ENCODE measurements around the gene LANCL3.
"Not testable (repeated sequence)": the region's sequence is repeated elsewhere in the genome, so short reads cannot be mapped to it uniquely, and the experiment has no call there.

Gene LANCL3

DNA sequence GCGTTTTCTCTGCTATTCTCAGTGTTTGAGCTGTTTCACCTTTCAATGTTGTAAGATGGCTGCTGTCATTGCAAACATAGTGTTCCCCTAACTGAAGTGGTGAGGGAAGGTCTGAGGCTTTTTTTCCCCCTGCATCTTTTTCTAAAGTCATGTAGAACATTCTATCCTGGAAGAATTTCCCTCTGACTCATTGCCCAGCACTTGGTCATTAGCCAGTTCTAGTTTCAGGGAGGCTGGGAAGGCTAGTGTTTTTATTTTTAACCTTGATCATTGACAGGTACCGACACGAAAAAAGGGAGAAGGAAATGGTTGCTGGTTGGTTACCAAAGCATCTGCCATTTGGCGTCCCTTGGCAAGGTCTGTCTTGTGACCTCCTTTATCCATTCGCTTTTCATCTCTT is 6.6 kb downstream of the LANCL3 start:
- TF ChIP-seq, protein P1, sequence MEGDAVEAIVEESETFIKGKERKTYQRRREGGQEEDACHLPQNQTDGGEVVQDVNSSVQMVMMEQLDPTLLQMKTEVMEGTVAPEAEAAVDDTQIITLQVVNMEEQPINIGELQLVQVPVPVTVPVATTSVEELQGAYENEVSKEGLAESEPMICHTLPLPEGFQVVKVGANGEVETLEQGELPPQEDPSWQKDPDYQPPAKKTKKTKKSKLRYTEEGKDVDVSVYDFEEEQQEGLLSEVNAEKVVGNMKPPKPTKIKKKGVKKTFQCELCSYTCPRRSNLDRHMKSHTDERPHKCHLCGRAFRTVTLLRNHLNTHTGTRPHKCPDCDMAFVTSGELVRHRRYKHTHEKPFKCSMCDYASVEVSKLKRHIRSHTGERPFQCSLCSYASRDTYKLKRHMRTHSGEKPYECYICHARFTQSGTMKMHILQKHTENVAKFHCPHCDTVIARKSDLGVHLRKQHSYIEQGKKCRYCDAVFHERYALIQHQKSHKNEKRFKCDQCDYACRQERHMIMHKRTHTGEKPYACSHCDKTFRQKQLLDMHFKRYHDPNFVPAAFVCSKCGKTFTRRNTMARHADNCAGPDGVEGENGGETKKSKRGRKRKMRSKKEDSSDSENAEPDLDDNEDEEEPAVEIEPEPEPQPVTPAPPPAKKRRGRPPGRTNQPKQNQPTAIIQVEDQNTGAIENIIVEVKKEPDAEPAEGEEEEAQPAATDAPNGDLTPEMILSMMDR (IDR thresholded peaks at IDR 0.05; ENCODE audit: poor library complexity, severe bottlenecking): no peak
- H3K27ac ChIP-seq (ENCODE audit: poor library complexity, severe bottlenecking): peak overlapping the region; percentile 25
- H3K9me3 ChIP-seq (ENCODE audit: severe bottlenecking): no peaks in the 10 kb centered on the region
- peak; percentile 62; the same call in 1 of the 3 replicates for ATAC-seq (ENCODE audit: low read depth)
- peaks cover 3% of the 10 kb centered on the region for H3K4me1 ChIP-seq (ENCODE audit: insufficient read depth, poor library complexity, severe bottlenecking)
- H3K4me3 ChIP-seq (ENCODE audit: severe bottlenecking): no peak overlapping the region
- DNase-seq (ENCODE audit: low spot score): no peak
- no peaks in the 10 kb centered on the region for H3K36me3 ChIP-seq (ENCODE audit: low read depth)
- no peaks in the 10 kb centered on the region for H3K27me3 ChIP-seq (ENCODE audit: insufficient read depth, poor library complexity, severe bottlenecking)

DNA sequence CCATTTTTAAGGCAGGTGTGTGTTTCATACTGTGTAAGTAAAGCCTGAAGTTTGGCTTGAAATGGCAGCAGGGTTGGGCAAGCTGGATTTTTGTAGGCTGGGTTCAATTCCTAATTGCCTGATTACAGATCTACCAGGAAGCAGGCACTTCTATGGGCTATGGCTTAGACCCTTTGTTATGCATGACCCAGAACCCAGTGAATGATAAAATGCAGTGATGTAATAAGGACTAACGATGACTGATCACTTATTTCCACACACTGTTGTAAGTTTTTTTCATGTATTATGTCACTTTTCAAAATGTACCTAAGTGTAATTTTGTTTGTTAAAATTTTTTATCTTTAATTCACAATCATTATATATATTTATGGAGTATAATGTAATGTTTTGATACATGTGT is 8.6 kb downstream of the LANCL3 start:
- Histone ChIP-seq H3K36me3 (ENCODE audit: low read depth) (no peaks in the 10 kb centered on the region), H3K9me3 (ENCODE audit: severe bottlenecking) (no peaks in the 10 kb centered on the region), H3K27ac (ENCODE audit: poor library complexity, severe bottlenecking) (no peak overlapping the region), H3K4me3 (ENCODE audit: severe bottlenecking) (no peak overlapping the region), H3K4me1 (ENCODE audit: insufficient read depth, poor library complexity, severe bottlenecking) (peaks cover 3% of the 10 kb centered on the region), H3K27me3 (ENCODE audit: insufficient read depth, poor library complexity, severe bottlenecking) (no peaks in the 10 kb centered on the region)
- ATAC-seq (ENCODE audit: low read depth): no peak
- DNase-seq (ENCODE audit: low spot score): no peak
- TF ChIP-seq, protein P1 (IDR thresholded peaks at IDR 0.05; ENCODE audit: poor library complexity, severe bottlenecking): no peak

DNA sequence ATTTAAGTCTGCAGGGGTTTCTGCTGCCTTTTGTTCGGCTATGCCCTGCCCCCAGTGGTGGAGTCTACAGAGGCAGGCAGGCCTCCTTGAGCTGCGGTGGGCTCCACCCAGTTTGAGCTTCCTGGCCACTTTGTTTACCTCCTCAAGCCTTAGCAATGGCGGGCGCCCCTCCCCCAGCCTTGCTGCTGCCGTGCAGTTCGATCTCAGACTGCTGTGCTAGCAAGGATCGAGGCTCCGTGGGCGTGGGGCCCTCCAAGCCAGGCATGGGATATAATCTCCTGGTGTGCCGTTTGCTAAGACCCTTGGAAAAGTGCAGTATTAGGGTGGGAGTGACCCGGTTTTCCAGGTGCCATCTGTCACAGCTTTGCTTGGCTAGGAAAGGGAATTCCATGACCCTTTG is 15.9 kb downstream of the LANCL3 start:
- DNase-seq (ENCODE audit: low spot score); H3K4me3 ChIP-seq (ENCODE audit: severe bottlenecking); H3K36me3 ChIP-seq (ENCODE audit: low read depth); H3K27ac ChIP-seq (ENCODE audit: poor library complexity, severe bottlenecking); H3K9me3 ChIP-seq (ENCODE audit: severe bottlenecking); H3K27me3 ChIP-seq (ENCODE audit: insufficient read depth, poor library complexity, severe bottlenecking); ATAC-seq (ENCODE audit: low read depth); H3K4me1 ChIP-seq (ENCODE audit: insufficient read depth, poor library complexity, severe bottlenecking): not testable (repeated sequence)

DNA sequence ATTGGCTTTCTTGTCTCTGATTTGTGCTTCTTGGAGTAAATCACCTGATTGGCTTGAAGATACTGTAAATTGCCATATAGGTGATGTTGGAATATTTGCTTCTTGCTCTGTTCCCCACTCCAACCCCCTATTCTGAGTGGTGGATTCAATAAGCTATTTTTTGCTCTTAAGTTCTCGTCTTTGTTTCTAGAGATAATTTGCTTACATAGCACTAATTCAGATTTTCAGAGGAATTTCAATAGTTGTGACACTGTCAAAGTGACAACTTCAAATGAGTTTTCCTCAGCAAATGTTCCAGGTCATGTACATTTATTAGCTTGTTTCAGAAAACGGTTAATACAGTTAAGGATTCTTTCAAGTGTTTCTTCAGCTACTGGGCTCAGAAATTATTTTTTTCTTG is 18.6 kb downstream of the LANCL3 start:
- no peak for DNase-seq (ENCODE audit: low spot score)
- TF ChIP-seq, protein P1 (IDR thresholded peaks at IDR 0.05; ENCODE audit: poor library complexity, severe bottlenecking): no peak
- Histone ChIP-seq H3K27ac (ENCODE audit: poor library complexity, severe bottlenecking) (no peak overlapping the region), H3K27me3 (ENCODE audit: insufficient read depth, poor library complexity, severe bottlenecking) (no peaks in the 10 kb centered on the region), H3K36me3 (ENCODE audit: low read depth) (no peaks in the 10 kb centered on the region), H3K9me3 (ENCODE audit: severe bottlenecking) (no peaks in the 10 kb centered on the region), H3K4me3 (ENCODE audit: severe bottlenecking) (no peak overlapping the region), H3K4me1 (ENCODE audit: insufficient read depth, poor library complexity, severe bottlenecking) (no peaks in the 10 kb centered on the region)
- ATAC-seq (ENCODE audit: low read depth): no peak

- TF ChIP-seq, protein P1 (IDR thresholded peaks at IDR 0.05; ENCODE audit: poor library complexity, severe bottlenecking): no peak
- Histone ChIP-seq H3K4me3 (ENCODE audit: severe bottlenecking) (no peak overlapping the region), H3K9me3 (ENCODE audit: severe bottlenecking) (no peaks in the 10 kb centered on the region), H3K4me1 (ENCODE audit: insufficient read depth, poor library complexity, severe bottlenecking) (no peaks in the 10 kb centered on the region), H3K27me3 (ENCODE audit: insufficient read depth, poor library complexity, severe bottlenecking) (no peaks in the 10 kb centered on the region), H3K27ac (ENCODE audit: poor library complexity, severe bottlenecking) (no peak overlapping the region), H3K36me3 (ENCODE audit: low read depth) (no peaks in the 10 kb centered on the region)
- no peak for ATAC-seq (ENCODE audit: low read depth)
- DNase-seq (ENCODE audit: low spot score): no peak
These were observed 23.4 kb downstream of the LANCL3 start for GRCh38 chrX:37594755-37595382.
